Neural progenitor cell (in vitro differentiated cells): ENCODE data around the gene CTNNA3. TPM values are rescaled to one million over a fixed set of nuclear protein-coding genes. Genes with fewer than 3 reads are reported as not detected.

Experiments
- DNase-seq: peaks from one replicate; pipeline ENCODE4 v3.0.0-alpha.2; 2016; ENCODE audit warnings: low spot score
- H2AFZ ChIP-seq: fragments of 200-600 bp; sonication (generic); replicated peaks from 2 replicates; pipeline ENCODE4 v1.6.1; 2016; ENCODE audit warnings: antibody characterized with exemption
- H3F3A ChIP-seq: fragments of 200-600 bp; sonication (generic); 2 replicates; pipeline ENCODE4 v1.6.1; 2016; ENCODE audit warnings: antibody characterized with exemption, low read depth
- H3K27ac ChIP-seq: fragments of 200-600 bp; sonication (generic); 2 replicates; pipeline ENCODE4 v1.5.1; 2016; ENCODE audit warnings: mild to moderate bottlenecking
- H3K27me3 ChIP-seq: fragments of 200-600 bp; sonication (generic); 2 replicates; pipeline ENCODE4 v1.6.1; 2016; ENCODE audit warnings: mild to moderate bottlenecking, moderate library complexity
- H3K36me3 ChIP-seq: fragments of 200-600 bp; sonication (generic); 2 replicates; pipeline ENCODE4 v1.5.1; 2016
- H3K4me1 ChIP-seq: fragments of 200-600 bp; sonication (generic); 2 replicates; pipeline ENCODE4 v1.6.1; 2016; ENCODE audit warnings: mixed run types
- H3K4me2 ChIP-seq: fragments of 200-600 bp; sonication (generic); 2 replicates; pipeline ENCODE4 v1.6.1; 2016
- H3K4me3 ChIP-seq: fragments of 200-600 bp; sonication (generic); 2 replicates; pipeline ENCODE4 v1.5.1; 2016
- H3K79me2 ChIP-seq: fragments of 200-600 bp; sonication (generic); 2 replicates; pipeline ENCODE4 v1.6.1; 2016; ENCODE audit warnings: low read depth
- H3K9ac ChIP-seq: fragments of 200-600 bp; sonication (generic); 2 replicates; pipeline ENCODE4 v1.6.1; 2016
- H3K9me3 ChIP-seq: fragments of 200-600 bp; sonication (generic); 2 replicates; pipeline ENCODE4 v1.5.1; 2016; ENCODE audit warnings: low read depth
- H4K20me1 ChIP-seq: fragments of 200-600 bp; sonication (generic); 2 replicates; pipeline ENCODE4 v1.6.1; 2016; ENCODE audit warnings: low read depth
- H3K27ac Mint-ChIP-seq: 3 replicates; pipeline ENCODE4 v1.8.0; 2021; ENCODE audit warnings: mixed read lengths
- H3K27me3 Mint-ChIP-seq: 2 replicates; pipeline ENCODE4 v1.8.0; 2022; ENCODE audit warnings: low read depth, mild to moderate bottlenecking, inconsistent platforms, moderate library complexity, mixed read lengths; ENCODE audit not compliant: insufficient read depth
- H3K36me3 Mint-ChIP-seq: 3 replicates; pipeline ENCODE4 v1.8.0; 2021; ENCODE audit warnings: mixed read lengths
- H3K4me1 Mint-ChIP-seq: 3 replicates; pipeline ENCODE4 v1.8.0; 2021; ENCODE audit warnings: mixed read lengths
- H3K4me3 Mint-ChIP-seq: 3 replicates; pipeline ENCODE4 v1.8.0; 2021; ENCODE audit warnings: mild to moderate bottlenecking, moderate library complexity, mixed read lengths
- H3K9me3 Mint-ChIP-seq: 3 replicates; pipeline ENCODE4 v1.8.0; 2020; ENCODE audit warnings: mixed read lengths
- EZH2 ChIP-seq: fragments of 200-600 bp; sonication (generic); IDR thresholded peaks from 2 replicates; pipeline ENCODE4 v1.6.1; 2017; ENCODE audit warnings: antibody characterized with exemption, mild to moderate bottlenecking, moderate library complexity
- EZH2phosphoT487 ChIP-seq: fragments of 200-600 bp; sonication (generic); IDR thresholded peaks from 2 replicates; pipeline ENCODE4 v1.6.1; 2017; ENCODE audit warnings: antibody characterized with exemption
- total RNA-seq: library from RNA; depleted of rRNA; stranded (reverse); fragments of >200 nt; gene quantifications from 2 replicates; pipeline ENCODE4 v1.2.3, GENCODE V29; 2015; ENCODE audit warnings: low replicate concordance
- TF ChIP-seq, protein P1 (sequence below): fragments of 200-600 bp; sonication (generic); IDR thresholded peaks from 2 replicates; pipeline ENCODE4 v1.5.1; 2017; ENCODE audit warnings: antibody characterized with exemption, mild to moderate bottlenecking

Gene CTNNA3
- total RNA-seq, 1 donor from 2014 or later, result 12.9 TPM

DNA sequence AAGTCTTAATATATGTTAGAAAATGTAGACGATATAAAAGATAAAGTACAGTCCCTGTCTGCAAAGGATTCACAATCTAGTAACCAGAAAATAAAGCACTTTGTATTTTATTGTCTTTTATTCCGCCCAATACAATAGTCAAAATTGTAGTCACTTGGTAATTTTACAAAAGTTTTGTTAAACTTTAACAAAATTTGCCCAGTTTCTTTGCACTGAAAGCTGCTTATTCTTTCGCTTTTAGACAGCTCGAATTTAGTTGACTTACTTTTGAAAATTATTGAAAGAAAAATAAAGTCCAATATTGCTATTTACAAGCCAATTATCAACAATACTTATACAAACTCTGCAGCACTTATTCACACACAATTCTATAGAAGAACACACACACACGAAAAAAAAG, 1305.1 kb downstream of the CTNNA3 start:
- TF ChIP-seq EZH2, result no peak
- no peak overlapping the region for H3K4me3 Mint-ChIP-seq
- no peaks in the 10 kb centered on the region for H3K36me3 Mint-ChIP-seq
- no peaks in the 10 kb centered on the region for H3K27me3 Mint-ChIP-seq
- no peaks in the 10 kb centered on the region for H3K79me2 ChIP-seq
- H3K36me3 ChIP-seq, result no peaks in the 10 kb centered on the region
- H3K27ac Mint-ChIP-seq, result no peak overlapping the region
- no peaks in the 10 kb centered on the region for H3K9me3 ChIP-seq
- DNase-seq, result no peak
- no peak overlapping the region for H3K9ac ChIP-seq
- H2AFZ ChIP-seq, result no peak overlapping the region
- H3K27ac ChIP-seq, result no peak overlapping the region
- no peaks in the 10 kb centered on the region for H3F3A ChIP-seq
- no peaks in the 10 kb centered on the region for H3K4me1 Mint-ChIP-seq
- H3K4me1 ChIP-seq, result no peaks in the 10 kb centered on the region
- no peaks in the 10 kb centered on the region for H4K20me1 ChIP-seq
- no peak overlapping the region for H3K4me2 ChIP-seq
- H3K27me3 ChIP-seq, result no peaks in the 10 kb centered on the region
- H3K4me3 ChIP-seq, result no peak overlapping the region
- peaks cover 7% of the 10 kb centered on the region for H3K9me3 Mint-ChIP-seq

DNA sequence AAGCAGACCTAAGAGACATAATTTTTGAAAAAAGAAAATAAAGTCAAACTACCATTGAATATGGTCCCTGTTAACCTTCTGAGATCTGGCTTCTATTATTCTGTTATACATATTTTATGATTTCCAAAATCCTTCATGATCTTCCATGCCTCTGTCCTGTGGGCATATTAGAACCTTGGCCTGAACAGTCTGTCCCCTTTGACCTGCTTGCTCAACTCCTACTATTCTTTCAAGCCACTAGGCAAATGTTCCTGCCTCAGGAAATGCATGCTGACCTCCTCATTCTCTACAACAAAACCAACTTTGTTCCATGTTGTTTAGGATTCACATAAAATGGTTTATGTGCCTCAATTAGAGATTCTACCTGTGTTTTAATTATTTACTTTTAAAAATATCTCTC, 1315.0 kb downstream of the CTNNA3 start:
- H3K36me3 Mint-ChIP-seq, result no peaks in the 10 kb centered on the region
- no peaks in the 10 kb centered on the region for H3K36me3 ChIP-seq
- peaks cover 5% of the 10 kb centered on the region for H3K9me3 Mint-ChIP-seq
- H3K4me3 Mint-ChIP-seq, result no peak overlapping the region
- H3K27me3 ChIP-seq, result no peaks in the 10 kb centered on the region
- no peaks in the 10 kb centered on the region for H4K20me1 ChIP-seq
- H3K4me3 ChIP-seq, result no peak overlapping the region
- TF ChIP-seq, protein P1, sequence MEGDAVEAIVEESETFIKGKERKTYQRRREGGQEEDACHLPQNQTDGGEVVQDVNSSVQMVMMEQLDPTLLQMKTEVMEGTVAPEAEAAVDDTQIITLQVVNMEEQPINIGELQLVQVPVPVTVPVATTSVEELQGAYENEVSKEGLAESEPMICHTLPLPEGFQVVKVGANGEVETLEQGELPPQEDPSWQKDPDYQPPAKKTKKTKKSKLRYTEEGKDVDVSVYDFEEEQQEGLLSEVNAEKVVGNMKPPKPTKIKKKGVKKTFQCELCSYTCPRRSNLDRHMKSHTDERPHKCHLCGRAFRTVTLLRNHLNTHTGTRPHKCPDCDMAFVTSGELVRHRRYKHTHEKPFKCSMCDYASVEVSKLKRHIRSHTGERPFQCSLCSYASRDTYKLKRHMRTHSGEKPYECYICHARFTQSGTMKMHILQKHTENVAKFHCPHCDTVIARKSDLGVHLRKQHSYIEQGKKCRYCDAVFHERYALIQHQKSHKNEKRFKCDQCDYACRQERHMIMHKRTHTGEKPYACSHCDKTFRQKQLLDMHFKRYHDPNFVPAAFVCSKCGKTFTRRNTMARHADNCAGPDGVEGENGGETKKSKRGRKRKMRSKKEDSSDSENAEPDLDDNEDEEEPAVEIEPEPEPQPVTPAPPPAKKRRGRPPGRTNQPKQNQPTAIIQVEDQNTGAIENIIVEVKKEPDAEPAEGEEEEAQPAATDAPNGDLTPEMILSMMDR, result no peak
- TF ChIP-seq EZH2phosphoT487 (no peak), EZH2 (no peak)
- no peaks in the 10 kb centered on the region for H3K4me1 Mint-ChIP-seq
- H3K79me2 ChIP-seq, result no peaks in the 10 kb centered on the region
- no peak for DNase-seq
- H3K27ac ChIP-seq, result no peak overlapping the region
- H3K27me3 Mint-ChIP-seq, result no peaks in the 10 kb centered on the region
- H3K27ac Mint-ChIP-seq, result no peak overlapping the region
- H3K9me3 ChIP-seq, result no peaks in the 10 kb centered on the region
- H3K9ac ChIP-seq, result no peak overlapping the region
- H3F3A ChIP-seq, result no peaks in the 10 kb centered on the region
- H2AFZ ChIP-seq, result no peak overlapping the region
- no peaks in the 10 kb centered on the region for H3K4me1 ChIP-seq
- H3K4me2 ChIP-seq, result no peak overlapping the region

DNA sequence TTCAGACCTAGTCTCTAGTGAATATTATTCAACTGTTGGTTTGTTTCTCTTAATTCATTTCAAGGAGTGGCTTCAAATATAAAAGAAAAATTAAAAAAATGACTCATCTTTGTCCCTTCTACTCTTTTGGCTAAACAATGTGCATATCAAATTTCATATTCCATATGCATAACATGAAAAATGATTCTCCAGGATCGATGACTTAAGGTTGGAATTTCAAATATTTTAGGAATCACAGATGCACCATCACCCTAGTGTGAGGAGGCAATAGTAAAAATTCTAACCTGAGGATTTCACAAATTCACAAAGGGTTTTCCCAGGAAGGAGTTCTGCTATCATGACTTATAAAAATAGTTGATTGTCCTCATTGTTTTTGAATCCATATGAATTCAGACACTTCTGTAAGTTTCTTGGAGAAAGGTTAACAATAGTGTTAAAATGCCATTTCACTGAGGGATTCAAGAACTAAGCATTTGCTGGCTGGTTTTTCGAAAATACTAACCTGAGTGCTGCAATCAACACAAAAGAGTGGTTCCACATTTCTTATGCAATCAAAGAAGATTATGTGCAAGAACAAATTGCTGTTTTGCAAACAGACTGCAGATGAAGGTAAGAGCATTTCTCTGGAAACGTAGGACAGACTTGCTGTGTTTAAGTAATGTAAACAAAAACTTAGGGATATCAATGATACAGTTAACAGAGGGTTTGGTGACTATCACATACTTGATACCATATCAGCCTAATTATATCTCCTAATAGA, 1317.7 kb downstream of the CTNNA3 start:
- H3K4me1 Mint-ChIP-seq, result no peaks in the 10 kb centered on the region
- no peaks in the 10 kb centered on the region for H3K9me3 Mint-ChIP-seq
- H3K4me3 ChIP-seq, result no peak overlapping the region
- no peak overlapping the region for H3K4me2 ChIP-seq
- TF ChIP-seq, protein P1, result no peak
- TF ChIP-seq EZH2, result no peak
- no peak for TF ChIP-seq EZH2phosphoT487
- H3K4me1 ChIP-seq, result no peaks in the 10 kb centered on the region
- no peak overlapping the region for H3K9ac ChIP-seq
- H3K27ac ChIP-seq, result no peak overlapping the region
- H3K79me2 ChIP-seq, result no peaks in the 10 kb centered on the region
- no peaks in the 10 kb centered on the region for H4K20me1 ChIP-seq
- no peak overlapping the region for H3K27ac Mint-ChIP-seq
- DNase-seq, result no peak
- no peak overlapping the region for H2AFZ ChIP-seq
- no peaks in the 10 kb centered on the region for H3K27me3 ChIP-seq
- H3K4me3 Mint-ChIP-seq, result no peak overlapping the region
- no peaks in the 10 kb centered on the region for H3K36me3 Mint-ChIP-seq
- no peaks in the 10 kb centered on the region for H3K36me3 ChIP-seq
- H3K27me3 Mint-ChIP-seq, result no peaks in the 10 kb centered on the region
- no peaks in the 10 kb centered on the region for H3F3A ChIP-seq
- no peaks in the 10 kb centered on the region for H3K9me3 ChIP-seq

DNA sequence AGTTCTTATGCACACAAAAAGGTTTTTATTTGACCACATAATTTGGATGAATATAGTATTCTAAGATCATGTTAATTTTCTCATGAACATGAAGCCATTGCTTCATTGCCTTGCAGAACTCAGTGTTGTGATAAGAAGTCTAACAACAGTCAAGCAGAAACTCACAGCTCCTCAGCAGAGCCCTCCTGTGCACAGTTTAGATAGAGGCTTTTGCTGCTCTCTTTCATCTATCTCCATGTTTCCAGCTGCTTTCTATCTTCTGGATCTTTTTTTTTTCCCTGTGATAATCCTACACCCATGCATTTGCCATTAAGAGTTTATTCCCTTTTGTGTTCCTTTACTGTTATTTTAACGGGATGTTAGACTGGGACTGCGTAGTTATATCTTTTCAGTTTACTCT, 1327.8 kb downstream of the CTNNA3 start:
- Histone ChIP-seq H3F3A (no peaks in the 10 kb centered on the region), H3K27me3 (no peaks in the 10 kb centered on the region), H3K79me2 (no peaks in the 10 kb centered on the region), H3K9ac (no peak overlapping the region), H4K20me1 (no peaks in the 10 kb centered on the region), H2AFZ (no peak overlapping the region), H3K4me2 (no peak overlapping the region), H3K4me1 (no peaks in the 10 kb centered on the region), H3K36me3 (no peaks in the 10 kb centered on the region), H3K27ac (no peak overlapping the region), H3K9me3 (no peaks in the 10 kb centered on the region), H3K4me3 (no peak overlapping the region)
- H3K4me3 Mint-ChIP-seq, result no peak overlapping the region
- H3K27me3 Mint-ChIP-seq, result no peaks in the 10 kb centered on the region
- DNase-seq, result no peak
- H3K36me3 Mint-ChIP-seq, result no peaks in the 10 kb centered on the region
- H3K27ac Mint-ChIP-seq, result no peak overlapping the region
- no peaks in the 10 kb centered on the region for H3K9me3 Mint-ChIP-seq
- peaks cover 3% of the 10 kb centered on the region for H3K4me1 Mint-ChIP-seq
- no peak for TF ChIP-seq EZH2phosphoT487
- TF ChIP-seq EZH2, result no peak
- TF ChIP-seq, protein P1, result no peak
